GM12878 (cell line): ENCODE results near the gene CNOT2. TPM values are rescaled to one million over a fixed set of nuclear protein-coding genes. Genes with fewer than 3 reads are reported as not detected.

ENCODE experiments used
- IRF3 ChIP-seq: fragments of 450-650 bp; IDR thresholded peaks from 2 replicates; pipeline ENCODE4 v1.6.1; 2014; ENCODE audit warnings: mild to moderate bottlenecking
- MEF2B ChIP-seq: fragments of 450-650 bp; IDR thresholded peaks from 2 replicates; pipeline ENCODE4 v1.6.1; 2018; ENCODE audit warnings: mild to moderate bottlenecking, moderate library complexity; ENCODE audit not compliant: partially characterized antibody, poor library complexity, severe bottlenecking
- MYB ChIP-seq: fragments of 150-350 bp; IDR thresholded peaks from 2 replicates; pipeline ENCODE4 v1.6.1; 2014; ENCODE audit warnings: mild to moderate bottlenecking, low read depth, low read length, borderline replicate concordance
- PML ChIP-seq: IDR thresholded peaks from 2 replicates; pipeline ENCODE4 v1.6.1; 2012; ENCODE audit warnings: low read length, inconsistent platforms
- RB1 ChIP-seq: fragments of 450-650 bp; formaldehyde crosslinking; IDR thresholded peaks from 2 replicates; pipeline ENCODE4 v1.6.1; 2017; ENCODE audit warnings: mild to moderate bottlenecking, borderline replicate concordance
- RBBP5 ChIP-seq: fragments of 200-600 bp; sonication (generic); conservative IDR thresholded peaks from 2 replicates; pipeline ENCODE4 v1.6.1; 2016
- polyA plus RNA-seq, 11 experiments: library from polyadenylated mRNA; depleted of rRNA in 4 of 11; unstranded in 6 of 11; stranded (reverse) in 5 of 11; fragments of >200 nt; fragmentation: Nextera tagmentation in 4 of 11; fragmentation: Illumina TruSeq in 1 of 11; extraction: Ambion mirVana in 4 of 11; extraction: Trizol in 1 of 11; gene quantifications; 1 replicate in 1 of 11; 2 replicates in 10 of 11; pipeline versions ENCODE4 v1.2.1 to v1.2.3, GENCODE V29; 2011 to 2016; ENCODE audit warnings: inconsistent platforms in 2 of 11, missing spikeins in 2 of 11, low read depth in 1 of 11
- total RNA-seq, 4 experiments: library from RNA; depleted of rRNA in 3 of 4; stranded (reverse); fragments of >200 nt in 3 of 4; fragmentation: Illumina TruSeq in 1 of 4; extraction: Trizol in 1 of 4; gene quantifications; 2 replicates each; pipeline versions ENCODE4 v1.2.1 to v1.2.3, GENCODE V29; 2013 to 2021
- TF ChIP-seq, protein P1 (sequence below): IDR thresholded peaks from 2 replicates; pipeline ENCODE4 v1.6.1; 2012; ENCODE audit warnings: improper control_type of control experiment, low read depth, low read length; ENCODE audit not compliant: insufficient replicate concordance

Gene CNOT2
- total and polyA plus RNA-seq, 10 of the 15 experiments (the other 5 are each of a cell fraction or from before 2014, with no cell fraction given), result 37.9 to 127 (median 82.4) TPM

- TF ChIP-seq, protein P1, sequence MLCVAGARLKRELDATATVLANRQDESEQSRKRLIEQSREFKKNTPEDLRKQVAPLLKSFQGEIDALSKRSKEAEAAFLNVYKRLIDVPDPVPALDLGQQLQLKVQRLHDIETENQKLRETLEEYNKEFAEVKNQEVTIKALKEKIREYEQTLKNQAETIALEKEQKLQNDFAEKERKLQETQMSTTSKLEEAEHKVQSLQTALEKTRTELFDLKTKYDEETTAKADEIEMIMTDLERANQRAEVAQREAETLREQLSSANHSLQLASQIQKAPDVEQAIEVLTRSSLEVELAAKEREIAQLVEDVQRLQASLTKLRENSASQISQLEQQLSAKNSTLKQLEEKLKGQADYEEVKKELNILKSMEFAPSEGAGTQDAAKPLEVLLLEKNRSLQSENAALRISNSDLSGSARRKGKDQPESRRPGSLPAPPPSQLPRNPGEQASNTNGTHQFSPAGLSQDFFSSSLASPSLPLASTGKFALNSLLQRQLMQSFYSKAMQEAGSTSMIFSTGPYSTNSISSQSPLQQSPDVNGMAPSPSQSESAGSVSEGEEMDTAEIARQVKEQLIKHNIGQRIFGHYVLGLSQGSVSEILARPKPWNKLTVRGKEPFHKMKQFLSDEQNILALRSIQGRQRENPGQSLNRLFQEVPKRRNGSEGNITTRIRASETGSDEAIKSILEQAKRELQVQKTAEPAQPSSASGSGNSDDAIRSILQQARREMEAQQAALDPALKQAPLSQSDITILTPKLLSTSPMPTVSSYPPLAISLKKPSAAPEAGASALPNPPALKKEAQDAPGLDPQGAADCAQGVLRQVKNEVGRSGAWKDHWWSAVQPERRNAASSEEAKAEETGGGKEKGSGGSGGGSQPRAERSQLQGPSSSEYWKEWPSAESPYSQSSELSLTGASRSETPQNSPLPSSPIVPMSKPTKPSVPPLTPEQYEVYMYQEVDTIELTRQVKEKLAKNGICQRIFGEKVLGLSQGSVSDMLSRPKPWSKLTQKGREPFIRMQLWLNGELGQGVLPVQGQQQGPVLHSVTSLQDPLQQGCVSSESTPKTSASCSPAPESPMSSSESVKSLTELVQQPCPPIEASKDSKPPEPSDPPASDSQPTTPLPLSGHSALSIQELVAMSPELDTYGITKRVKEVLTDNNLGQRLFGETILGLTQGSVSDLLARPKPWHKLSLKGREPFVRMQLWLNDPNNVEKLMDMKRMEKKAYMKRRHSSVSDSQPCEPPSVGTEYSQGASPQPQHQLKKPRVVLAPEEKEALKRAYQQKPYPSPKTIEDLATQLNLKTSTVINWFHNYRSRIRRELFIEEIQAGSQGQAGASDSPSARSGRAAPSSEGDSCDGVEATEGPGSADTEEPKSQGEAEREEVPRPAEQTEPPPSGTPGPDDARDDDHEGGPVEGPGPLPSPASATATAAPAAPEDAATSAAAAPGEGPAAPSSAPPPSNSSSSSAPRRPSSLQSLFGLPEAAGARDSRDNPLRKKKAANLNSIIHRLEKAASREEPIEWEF, result no peak
- TF ChIP-seq RBBP5, result no peak
- TF ChIP-seq RB1, result no peak
- no peak for TF ChIP-seq MYB
- no peak for TF ChIP-seq PML
- TF ChIP-seq IRF3, result no peak
- TF ChIP-seq MEF2B, result no peak
Observed at GRCh38 chr12:70334742-70335141, 91.5 kb downstream of the CNOT2 start (continued).
